NCI-H226 (cell line): ENCODE data around the gene GPC4.
"Not testable (repeated sequence)": the region's sequence is repeated elsewhere in the genome, so short reads cannot be mapped to it uniquely, and the experiment has no call there.

Experiments
- DNase-seq: peaks from one replicate; pipeline ENCODE4 v3.0.0-alpha.2; 2015

Gene GPC4

DNA sequence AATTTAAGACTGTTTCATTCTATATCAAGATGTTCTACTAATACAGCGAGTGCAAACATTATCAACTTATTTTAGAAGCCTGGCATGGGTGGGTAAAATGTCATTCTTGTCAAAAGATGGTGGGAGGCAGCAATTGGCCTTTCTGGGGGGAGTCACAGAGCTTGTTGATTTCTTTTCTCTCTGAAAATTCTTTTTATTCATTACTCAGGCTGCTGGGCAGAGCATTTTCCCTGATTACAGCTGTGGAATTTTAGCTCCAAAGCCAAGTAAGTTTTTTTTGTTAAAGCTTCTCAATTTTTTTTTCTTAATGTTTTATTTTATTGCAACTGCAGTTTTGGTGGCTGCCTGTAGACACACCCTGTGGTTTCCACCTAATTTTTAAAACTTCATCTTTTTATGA, 50.4 kb downstream of the GPC4 start:
- DNase-seq = no peak

DNA sequence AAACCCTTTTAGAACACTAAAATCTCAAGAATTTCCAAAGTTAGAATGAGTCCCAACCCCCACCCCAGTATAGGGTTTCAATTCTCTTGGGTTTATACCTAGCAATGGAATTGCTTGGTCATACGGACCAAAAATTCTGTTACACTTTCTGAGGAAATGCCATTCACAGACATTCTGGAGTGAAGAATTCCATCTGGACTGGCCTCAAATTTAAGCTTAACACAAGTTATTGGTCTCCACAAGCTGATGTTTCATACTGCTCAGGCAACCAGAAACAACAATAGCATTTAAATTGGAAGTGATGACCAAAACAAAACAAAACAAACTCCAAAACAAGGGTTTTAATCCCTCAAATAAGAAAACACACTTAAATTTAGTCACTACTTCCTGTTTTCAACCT, 51.1 kb downstream of the GPC4 start:
- DNase-seq = no peak

DNA sequence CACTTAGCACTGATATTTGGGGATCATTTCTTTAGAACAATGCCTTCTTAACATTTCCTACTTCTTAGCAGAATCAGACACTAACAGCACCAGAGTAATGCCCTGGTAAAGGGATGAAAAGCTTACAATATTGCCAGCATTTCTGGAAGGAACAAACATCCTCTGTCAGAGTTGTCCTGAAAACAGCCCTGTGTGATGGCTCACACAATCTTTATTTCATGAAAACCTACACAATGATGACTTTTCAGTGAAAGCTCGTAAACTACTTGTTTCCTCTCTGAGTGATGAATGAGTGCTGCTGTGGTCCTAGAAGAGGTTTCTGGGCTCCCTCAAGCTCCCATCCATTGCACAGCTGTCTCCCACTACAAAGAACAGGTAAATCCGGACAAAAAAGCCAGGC, 52.8 kb downstream of the GPC4 start:
- DNase-seq = no peak

DNA sequence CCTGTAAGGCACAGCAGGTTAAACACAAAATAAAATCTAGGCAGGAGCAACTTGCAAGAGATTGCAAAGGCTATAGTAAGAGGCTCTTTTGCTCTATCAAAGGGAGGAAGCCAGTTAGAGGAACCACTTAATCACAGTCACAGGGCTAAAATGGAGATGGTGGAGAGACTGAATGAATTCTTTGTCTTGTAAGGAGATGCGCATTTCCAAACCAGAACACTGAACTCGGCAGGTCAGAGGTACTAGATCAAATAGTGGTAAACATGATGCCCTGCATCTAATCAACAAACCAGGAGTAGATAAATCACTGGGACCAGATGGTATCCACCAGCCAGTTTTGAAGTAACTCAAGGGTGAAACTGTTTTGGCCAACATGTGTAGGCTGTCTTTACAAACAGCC, 55.8 kb downstream of the GPC4 start:
- DNase-seq = no peak

DNA sequence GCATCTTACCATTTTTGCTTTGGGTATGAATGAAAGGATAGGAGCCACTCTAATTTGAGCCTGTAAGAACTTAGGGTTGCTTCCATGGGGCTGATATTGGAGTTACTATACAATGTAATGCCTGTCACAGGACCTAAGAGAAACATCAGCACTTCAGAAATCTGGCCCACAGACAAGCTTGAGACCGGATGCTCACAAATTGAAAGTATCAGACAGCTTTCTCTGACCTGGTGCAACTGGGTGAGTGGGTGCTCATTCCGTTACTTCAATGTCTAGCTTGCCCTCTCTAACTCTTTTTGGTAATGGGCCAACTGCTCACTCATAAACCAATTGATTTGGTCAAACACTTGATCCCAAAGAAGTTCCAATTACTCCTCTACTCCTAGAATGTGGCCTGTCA, 62.1 kb downstream of the GPC4 start:
- no peak for DNase-seq

DNA sequence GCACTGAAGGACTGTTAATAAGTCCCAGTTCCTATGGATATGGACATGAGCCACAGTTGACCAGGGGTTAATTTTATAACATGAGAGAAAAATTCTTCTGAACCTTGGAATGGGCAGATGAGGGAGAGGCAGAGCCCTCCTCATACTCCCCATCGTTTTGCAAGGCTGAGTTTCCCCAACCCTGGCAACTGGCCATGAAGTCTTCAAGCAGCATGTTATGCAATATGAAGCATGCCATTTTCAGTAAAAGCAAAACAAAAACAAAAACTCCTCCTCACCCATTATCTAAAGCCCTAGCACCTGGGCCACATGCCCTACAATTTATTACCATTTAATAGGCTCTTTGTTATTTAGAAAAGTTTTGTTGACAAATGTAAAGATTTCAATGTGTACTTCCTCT, 64.5 kb downstream of the GPC4 start:
- DNase-seq = peak; percentile 7

DNA sequence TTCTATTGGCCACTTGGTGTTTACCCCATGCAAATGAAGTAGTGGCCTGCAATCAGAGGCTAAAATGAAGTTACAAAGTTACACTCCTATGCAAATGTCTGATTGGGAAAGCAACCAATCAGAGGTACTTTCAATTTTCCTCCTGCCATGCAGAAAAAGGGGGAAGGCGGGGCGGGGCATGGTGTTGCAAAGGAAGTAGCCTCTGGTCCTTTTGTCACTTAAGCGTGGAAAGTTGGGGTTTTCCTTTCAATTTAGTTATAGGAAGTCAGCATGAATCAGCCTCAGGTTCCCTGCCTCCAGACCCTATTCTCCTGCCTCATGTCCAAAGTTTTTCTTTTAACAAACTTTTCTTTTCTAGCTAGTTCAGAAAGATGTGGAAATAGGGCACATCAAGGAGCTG, 69.3 kb downstream of the GPC4 start:
- DNase-seq = no peak

DNA sequence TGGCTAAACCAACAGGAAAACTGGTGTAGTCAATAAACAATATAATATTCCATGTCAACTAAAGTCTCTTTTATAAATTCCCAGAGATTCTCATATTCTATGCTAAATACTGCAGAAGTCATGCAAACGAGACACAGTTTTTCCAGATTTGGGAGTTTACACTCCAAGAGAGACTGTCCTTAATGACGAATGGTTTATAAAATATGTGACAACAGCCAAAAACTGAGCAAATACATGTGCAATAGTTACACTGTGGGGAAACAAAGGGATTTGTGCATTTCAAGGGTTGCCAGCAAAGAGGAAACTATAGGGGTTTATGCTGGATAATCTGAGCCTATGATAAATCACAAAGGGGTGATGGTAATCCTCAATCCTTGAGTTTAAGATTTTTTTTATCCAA, 75.7 kb downstream of the GPC4 start:
- no peak for DNase-seq

DNA sequence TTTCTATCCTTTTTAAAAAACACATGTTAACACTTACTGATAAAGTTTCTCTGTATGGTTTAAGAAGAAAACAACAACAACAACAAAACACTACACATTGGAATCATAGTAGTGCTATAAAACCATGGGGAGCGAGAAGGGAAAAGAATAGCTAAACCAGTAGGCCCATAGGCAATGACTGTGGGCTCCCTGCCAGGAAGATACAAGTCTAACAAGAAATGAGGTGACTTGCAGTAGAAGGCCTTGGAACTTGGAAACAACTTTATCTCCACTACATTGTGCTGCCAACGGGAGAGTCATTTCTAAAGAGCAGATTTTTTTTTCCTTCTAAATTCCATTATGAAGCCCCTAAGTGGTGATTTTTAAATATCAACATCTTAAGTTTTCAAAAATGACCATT, 78.0 kb downstream of the GPC4 start:
- no peak for DNase-seq

DNA sequence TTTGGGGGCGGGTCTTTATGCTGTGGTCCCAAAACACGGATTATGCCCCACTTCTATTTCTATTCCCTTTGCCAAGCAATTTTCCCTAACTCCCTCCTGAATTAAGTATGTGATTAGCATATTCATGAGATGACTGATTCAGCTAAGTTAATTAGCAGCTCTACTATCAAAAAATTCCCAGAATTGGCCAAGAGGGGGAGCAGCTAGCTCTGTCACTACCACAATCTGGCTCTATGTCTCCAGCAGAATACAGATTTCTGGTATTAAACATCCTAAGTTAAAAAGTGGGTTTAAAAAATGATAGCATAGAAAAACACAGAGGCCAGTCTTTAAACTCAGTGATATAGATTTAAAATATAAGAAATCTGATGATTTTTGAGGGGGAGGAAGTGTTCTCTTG, 80.3 kb downstream of the GPC4 start:
- peak; percentile 13 for DNase-seq

DNA sequence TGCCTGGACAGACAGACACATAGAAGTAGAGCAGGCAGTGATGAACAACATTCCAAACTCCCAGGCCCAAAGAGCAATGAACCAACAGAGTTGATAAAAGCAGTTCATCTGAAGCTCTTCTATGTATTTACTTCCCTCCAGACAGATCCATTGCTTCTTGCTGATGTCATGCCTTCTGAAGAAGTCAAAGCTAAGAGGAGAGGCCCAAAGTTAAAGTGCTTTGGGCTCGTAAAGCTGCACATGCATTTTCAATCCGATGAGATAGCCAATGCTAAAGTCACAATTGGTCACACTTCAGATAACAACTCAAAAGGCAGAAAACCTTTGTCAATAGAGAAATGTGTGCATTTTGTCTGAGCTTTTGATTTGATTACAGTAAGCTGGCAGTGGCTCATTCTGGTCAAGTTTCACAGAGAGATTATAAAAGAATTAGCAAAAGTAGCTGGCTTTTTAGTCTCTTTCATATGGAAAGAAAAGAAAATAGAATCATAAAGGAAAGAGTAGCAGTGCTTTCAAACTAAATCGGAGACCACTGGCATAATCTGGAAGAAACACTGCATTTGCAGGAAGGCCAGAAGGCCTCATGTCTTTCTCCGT, 82.0 kb downstream of the GPC4 start:
- DNase-seq = no peak

DNA sequence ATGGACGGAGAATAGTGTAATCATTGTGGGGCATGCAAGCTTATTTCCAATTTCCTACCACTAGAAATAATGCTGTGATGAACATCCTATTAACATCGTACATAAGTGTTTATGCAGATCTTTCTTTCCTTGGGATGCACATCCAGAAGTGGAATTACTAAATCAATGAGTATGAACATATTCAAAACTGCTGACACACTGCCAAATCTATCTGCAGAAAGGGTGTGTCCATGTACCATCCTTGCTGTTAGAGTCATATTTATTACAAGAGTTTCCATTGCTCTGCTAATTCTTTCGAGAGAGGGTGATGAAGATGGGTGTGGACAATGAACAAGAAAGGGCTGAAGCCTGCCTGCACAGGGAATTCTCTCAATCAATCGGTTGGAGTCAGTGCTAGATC, 82.6 kb downstream of the GPC4 start:
- DNase-seq = no peak

DNA sequence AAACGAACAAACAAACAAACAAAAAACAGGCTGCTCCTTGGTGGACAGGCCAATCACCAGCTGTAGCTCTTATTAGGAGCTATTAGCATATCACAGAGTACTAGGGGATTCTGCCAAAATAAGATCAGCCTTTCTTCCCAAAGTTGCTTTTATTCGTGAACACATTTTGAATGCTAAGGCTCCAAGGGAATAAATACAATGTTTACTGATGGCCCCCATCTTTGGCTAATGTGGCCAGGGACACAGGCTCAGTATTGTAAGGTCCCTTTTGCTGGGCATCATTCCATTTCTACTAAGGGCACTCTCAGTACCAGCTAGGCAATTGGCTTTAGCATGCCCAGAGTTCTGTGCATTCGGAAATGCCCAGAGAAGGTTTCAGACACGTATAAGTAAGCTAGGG, 84.3 kb downstream of the GPC4 start:
- no peak for DNase-seq

DNA sequence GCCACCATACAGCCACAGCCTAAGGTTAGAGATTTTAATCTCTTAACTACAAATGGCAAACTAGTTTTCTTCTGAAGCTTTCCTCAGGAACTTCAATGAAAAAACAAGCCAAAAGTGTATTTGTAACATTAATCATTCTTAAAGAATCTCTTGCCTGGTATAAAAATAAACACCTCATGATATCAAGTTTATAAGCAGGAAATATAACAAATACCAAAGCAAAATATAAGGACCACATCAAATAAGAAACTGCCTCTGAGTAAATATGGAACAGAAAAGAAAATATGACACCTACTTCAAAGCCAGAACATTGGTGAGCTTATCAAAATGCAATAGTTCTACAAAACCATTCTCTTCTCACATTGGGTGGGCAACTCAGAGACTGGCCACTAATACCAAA, 89.9 kb downstream of the GPC4 start:
- DNase-seq = no peak

DNA sequence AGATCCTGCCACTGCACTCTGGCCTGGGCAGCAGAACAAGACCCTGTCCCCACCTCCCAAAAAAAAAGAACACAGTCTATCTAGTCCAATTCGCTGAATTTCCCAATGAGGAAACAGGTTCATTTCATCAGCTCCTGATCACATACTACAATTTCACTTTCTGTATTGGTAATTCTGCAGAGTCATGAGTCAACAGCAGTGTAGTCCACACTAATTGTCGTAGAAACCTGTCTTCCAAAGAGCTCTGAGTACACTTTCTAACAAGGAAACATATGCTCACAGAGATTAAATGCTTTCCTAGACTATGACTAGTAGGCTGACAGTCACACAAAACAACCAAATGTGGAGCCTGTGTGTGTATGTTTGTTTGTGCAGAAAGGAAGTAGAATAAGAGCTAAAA, 91.9 kb downstream of the GPC4 start:
- no peak for DNase-seq

DNA sequence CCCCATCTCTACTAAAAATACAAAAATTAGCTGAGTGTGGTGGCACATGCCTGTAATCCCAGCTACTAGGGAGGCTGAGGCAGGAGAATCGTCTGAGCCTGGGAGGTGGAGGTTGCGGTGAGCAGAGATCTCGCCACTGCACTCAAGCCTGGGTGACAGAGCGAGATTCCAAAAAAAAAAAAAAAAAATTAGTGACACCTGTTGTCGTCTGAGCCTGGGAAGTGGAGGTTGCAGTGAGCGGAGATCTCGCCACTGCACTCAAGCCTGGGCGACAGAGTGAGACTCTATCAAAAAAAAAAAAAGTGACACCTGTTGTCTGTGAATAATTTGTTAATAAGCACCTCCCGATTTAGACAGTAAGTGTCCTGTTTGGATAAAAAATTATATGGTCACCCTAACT, 93.0 kb downstream of the GPC4 start:
- not testable (repeated sequence) for DNase-seq

DNA sequence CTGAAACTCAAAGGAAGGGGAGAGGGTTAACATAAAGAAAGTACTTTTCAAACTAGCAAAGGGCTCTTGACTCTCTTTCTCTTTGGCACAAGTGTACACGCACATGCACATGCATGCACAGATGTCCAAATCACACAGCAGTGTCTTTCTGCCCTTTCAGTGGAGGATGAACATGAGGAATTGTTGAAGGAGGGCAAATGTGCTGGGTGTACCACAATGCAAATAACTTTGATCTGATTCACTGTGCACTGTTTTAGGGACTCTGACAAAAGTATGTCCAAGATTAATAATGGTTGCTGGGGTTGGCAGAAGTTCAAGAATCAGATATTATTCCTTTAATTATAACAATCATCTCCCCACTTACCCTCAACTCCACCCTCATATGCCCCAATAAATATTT, 93.8 kb downstream of the GPC4 start:
- DNase-seq = no peak

DNA sequence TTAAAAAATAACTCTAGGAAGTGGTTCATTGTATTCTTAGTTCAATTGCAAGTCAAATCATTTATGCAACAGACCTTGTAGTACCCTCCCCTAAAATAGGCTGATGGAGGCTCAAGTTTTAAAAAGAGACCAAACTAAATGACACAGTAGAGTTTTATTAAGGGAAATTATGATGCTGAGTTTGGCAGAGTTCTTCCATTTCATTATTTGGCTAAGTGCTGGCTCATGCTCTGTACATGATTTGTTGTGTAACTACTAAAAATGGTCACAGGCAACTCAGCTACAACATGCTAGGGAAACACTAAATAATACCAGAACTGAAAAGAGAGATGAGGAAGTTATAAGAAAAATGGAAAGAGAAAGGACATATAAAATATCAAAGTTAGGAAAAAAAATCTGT, 101.0 kb downstream of the GPC4 start:
- DNase-seq = no peak

DNA sequence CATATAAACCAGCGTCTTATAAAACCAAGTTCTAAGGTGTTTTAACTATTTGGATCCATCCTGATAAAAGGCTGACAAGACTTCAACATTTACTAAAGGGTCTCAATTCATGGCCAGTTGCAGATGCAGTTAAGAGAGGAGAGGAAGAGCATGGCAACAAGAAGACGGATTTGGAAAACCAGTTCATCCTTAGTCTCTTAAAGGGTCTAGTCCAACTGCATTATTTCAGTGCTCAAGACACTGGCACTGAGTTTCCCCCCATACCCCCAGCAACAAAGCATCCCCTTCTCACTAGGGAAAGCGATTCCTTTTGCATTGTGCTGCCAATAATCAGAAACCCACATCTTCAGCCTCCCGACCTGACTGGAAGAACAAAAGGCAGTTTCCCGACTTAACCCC, 106.8 kb downstream of the GPC4 start:
- no peak for DNase-seq

DNA sequence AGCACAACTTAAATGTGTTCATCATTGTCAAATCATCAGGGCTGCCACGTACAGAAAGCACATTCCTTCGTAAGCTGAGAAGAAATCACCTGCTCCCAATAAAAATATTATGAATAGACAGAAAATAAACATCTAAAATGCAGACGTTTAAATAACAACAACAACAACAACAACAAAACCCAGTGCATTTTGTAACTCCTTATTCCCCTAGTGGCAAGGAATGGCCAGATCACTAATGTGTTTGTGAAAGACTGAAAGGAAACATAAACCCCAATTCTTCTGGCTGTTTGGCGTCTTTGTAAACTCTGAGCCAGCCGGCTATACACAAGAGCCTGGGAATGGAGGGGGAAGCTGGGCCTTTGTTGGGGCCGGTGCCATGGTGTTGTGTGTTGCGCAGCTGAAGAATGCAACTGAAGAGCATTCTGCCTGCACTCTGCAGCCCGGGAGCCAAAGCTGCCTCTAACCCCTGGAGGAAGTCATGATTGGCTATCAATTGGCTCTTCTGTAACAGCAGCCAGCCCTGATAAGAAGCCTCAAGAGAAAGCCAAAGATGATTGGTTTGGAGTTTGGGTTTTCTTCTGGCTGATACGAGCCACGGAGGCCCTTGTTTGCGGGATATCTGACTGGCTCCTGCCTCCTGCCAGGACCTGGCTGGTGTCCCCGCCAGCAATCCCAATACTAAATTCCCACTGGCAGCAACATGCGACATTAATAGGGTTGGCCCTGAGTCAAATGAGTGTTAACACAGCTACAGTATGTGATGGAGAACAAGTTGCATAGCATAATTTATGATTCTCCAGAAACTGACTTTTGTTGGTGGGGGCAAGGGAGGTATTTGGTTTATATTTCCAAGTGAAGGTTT, 107.4 kb downstream of the GPC4 start:
- DNase-seq = no peak

DNA sequence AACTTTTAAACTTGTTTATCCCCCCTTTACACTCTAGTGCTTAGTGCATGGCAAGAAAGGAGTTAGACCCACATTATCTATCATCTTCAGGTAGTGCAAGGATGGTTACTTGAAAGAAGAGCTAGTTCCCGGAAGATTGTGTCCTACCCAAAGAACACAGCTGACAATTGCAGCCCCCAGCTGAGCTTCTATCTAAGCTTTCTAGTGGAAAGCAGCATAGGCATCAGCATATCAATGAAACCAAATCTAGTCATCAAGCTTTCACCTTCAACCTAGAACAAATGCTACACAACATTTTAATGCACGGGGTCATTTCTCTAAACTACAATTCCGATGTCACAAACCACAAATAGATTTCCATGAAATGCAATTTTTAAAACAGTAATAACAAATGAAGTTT, 108.2 kb downstream of the GPC4 start:
- DNase-seq = no peak

DNA sequence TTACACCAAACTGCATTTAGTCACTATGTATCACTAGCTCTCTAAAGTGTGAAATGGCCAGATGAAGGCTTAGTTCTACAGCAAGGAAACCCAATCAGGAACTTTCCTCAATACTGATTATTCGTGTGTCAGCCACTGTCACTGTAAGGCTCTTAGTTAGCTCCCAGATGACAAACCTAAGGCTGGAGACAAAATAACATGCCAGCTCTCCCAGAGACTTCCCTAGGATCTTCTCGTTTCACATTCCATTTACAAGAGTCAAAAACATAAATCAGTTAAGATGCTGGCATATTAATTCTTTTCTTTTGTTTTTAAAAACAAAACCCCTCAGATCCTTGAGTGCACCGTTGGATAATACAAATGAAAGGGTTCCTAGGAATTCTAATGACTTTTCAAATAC, 109.0 kb downstream of the GPC4 start:
- no peak for DNase-seq

DNA sequence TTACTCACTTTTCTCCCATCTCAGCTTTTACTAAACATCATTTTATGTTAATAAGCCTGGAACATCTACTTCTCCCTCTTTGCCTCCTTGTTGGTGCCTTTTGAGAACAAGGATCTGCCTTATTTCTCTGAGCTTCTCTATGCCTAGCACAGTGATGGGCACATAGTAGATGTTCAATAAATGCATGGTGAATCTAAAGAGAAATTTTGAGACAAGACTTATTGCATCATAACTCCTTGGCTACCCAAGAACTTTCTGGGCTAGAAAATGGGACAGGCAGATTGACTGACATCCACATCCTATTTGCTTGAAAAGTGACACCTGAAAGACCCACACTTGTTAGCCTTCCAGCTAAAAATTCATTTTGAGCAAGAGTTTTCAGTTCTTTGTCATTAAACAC, 109.9 kb downstream of the GPC4 start:
- no peak for DNase-seq

DNA sequence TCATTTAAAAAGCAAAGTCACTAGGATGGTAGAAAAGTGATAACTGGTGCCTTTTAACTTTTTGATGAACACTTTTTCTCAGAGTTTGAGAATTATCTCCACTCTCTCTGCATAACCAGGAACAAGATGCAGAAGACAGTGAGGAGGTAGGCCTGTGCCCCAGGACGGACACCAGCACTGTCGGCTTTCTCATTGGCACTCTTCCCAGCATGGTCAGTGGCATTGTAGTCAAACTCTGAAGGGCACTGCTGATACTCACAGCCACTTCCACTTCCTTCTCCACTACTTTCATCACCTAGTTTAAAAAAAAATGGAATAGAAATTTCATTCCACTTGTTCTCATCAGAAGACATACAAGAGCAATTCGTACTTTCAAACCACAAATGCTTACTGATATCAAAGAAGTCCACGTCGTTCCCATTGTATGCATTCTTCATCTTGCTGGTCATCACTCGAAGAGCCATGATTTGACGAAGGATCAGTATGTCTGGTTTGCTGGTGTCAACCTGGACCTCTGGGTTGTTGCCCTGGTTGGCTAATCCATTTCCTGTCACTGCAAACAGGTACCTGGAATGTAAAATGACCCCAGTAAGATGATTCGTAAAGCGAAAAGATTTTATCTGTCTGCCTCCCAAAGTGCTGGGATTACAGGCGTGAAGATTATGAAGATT, 112.4 kb downstream of the GPC4 start:
- DNase-seq = no peak
